SK-N-SH (cell line): ENCODE measurements around the gene FRMD7. TPM values are rescaled to one million over a fixed set of nuclear protein-coding genes. Genes with fewer than 3 reads are reported as not detected.

Experiments
- CTCF ChIA-PET: fragments of 300-600, 350-600 bp; formaldehyde crosslinking; extraction: SDS; loops from one replicate; lab custom pipeline; 2021; lab: Yijun Ruan, JAX
- POLR2A ChIA-PET: fragments of 350-600 bp; sonication (Branson Sonifier 250); formaldehyde crosslinking; extraction: SDS; loops from one replicate; lab custom pipeline; 2020; ENCODE audit warnings: antibody characterized with exemption, inconsistent platforms; lab: Yijun Ruan, JAX
- DNase-seq: peaks from one replicate; pipeline ENCODE4 v3.0.0; 2012
- H2AFZ ChIP-seq: fragments of 200-600 bp; sonication (generic); 2 replicates; pipeline ENCODE4 v1.8.1; 2016; ENCODE audit warnings: antibody characterized with exemption, mild to moderate bottlenecking, low read depth
- H3F3A ChIP-seq: fragments of 200-600 bp; sonication (generic); replicated peaks from 2 replicates; pipeline ENCODE3; 2016; ENCODE audit warnings: antibody characterized with exemption, mild to moderate bottlenecking; ENCODE audit not compliant: insufficient read depth
- H3K27ac ChIP-seq, 2 experiments: fragments of 200-500 bp in 1 of 2; fragments of 200-600 bp in 1 of 2; sonication (Bioruptor generic) in 1 of 2; sonication (generic), shearing (Covaris generic) in 1 of 2; 2 replicates each; pipeline versions ENCODE4 v1.5.1 to v1.6.1; 2014 to 2016; ENCODE audit warnings: low read depth in 2 of 2, inconsistent platforms in 1 of 2, low read length in 1 of 2, mild to moderate bottlenecking in 1 of 2, mixed read lengths in 1 of 2
- H3K27me3 ChIP-seq: fragments of 200-600 bp; sonication (generic), shearing (Covaris generic); 2 replicates; pipeline ENCODE4 v1.6.1; 2016; ENCODE audit warnings: mixed run types; ENCODE audit not compliant: insufficient read depth
- H3K36me3 ChIP-seq, 2 experiments: fragments of 200-500 bp in 1 of 2; fragments of 200-600 bp in 1 of 2; sonication (Bioruptor generic) in 1 of 2; sonication (generic) in 1 of 2; replicated peaks in 1 of 2; 2 replicates each; pipeline versions ENCODE3 to v1.5.1; 2014 to 2016; ENCODE audit warnings: low read length in 1 of 2, mild to moderate bottlenecking in 1 of 2; ENCODE audit not compliant: insufficient read depth in 2 of 2, control insufficient read depth in 1 of 2
- H3K4me1 ChIP-seq, 2 experiments: fragments of 200-500 bp in 1 of 2; fragments of 200-600 bp in 1 of 2; sonication (Bioruptor generic) in 1 of 2; sonication (generic), shearing (Covaris generic) in 1 of 2; 2 replicates each; pipeline versions ENCODE4 v1.5.1 to v1.6.1; 2014 to 2016; ENCODE audit warnings: low read depth in 1 of 2, low read length in 1 of 2, mixed run types in 1 of 2; ENCODE audit not compliant: insufficient read depth in 2 of 2, control insufficient read depth in 1 of 2
- H3K4me2 ChIP-seq: fragments of 200-600 bp; sonication (generic), shearing (Covaris generic); 2 replicates; pipeline ENCODE4 v1.6.1; 2017; ENCODE audit warnings: mixed run types
- H3K4me3 ChIP-seq, 2 experiments: fragments of 200-500 bp in 1 of 2; fragments of 200-600 bp in 1 of 2; sonication (Bioruptor generic) in 1 of 2; sonication (generic), shearing (Covaris generic) in 1 of 2; 2 replicates each; pipeline versions ENCODE4 v1.5.1 to v1.8.1; 2014 to 2016; ENCODE audit warnings: low read depth in 2 of 2, inconsistent platforms in 1 of 2, low read length in 1 of 2, mild to moderate bottlenecking in 1 of 2, mixed read lengths in 1 of 2, moderate library complexity in 1 of 2
- H3K79me2 ChIP-seq: fragments of 200-600 bp; sonication (generic); 2 replicates; pipeline ENCODE4 v1.8.1; 2017; ENCODE audit warnings: mild to moderate bottlenecking; ENCODE audit not compliant: insufficient read depth
- H3K9ac ChIP-seq: fragments of 200-600 bp; sonication (generic); 2 replicates; pipeline ENCODE4 v1.6.1; 2017; ENCODE audit warnings: mixed run types
- H3K9me2 ChIP-seq: fragments of 200-600 bp; sonication (generic); 2 replicates; pipeline ENCODE4 v1.6.1; 2017; ENCODE audit warnings: mixed run types
- H3K9me3 ChIP-seq: fragments of 200-600 bp; sonication (generic); 2 replicates; pipeline ENCODE4 v1.6.1; 2017; ENCODE audit warnings: mixed run types, mild to moderate bottlenecking, moderate library complexity
- H4K20me1 ChIP-seq: fragments of 200-600 bp; sonication (generic); 2 replicates; pipeline ENCODE4 v1.6.1; 2017; ENCODE audit warnings: mild to moderate bottlenecking, mixed run types; ENCODE audit not compliant: insufficient read depth
- EP300 ChIP-seq, 2 experiments: IDR thresholded peaks; 2 replicates each; pipeline versions ENCODE4 v1.4.0 to v1.6.1; 2012; ENCODE audit warnings: borderline replicate concordance in 1 of 2, low read depth in 1 of 2, low read length in 1 of 2
- GATA2 ChIP-seq: sonication (generic); formaldehyde crosslinking; IDR thresholded peaks from 2 replicates; pipeline ENCODE4 v1.5.0; 2020; ENCODE audit warnings: mild to moderate bottlenecking, missing genetic modification reagents
- MEF2A ChIP-seq: IDR thresholded peaks from 2 replicates; pipeline ENCODE4 v1.4.0; 2012; ENCODE audit warnings: low read depth, borderline replicate concordance
- MXI1 ChIP-seq: IDR thresholded peaks from 2 replicates; pipeline ENCODE4 v1.6.1; 2012; ENCODE audit warnings: mild to moderate bottlenecking, low read depth, low read length, improper control_type of control experiment
- NFIC ChIP-seq: IDR thresholded peaks from 2 replicates; pipeline ENCODE4 v1.4.0; 2012; ENCODE audit warnings: borderline replicate concordance
- NRF1 ChIP-seq: IDR thresholded peaks from 2 replicates; pipeline ENCODE4 v1.6.1; 2012; ENCODE audit warnings: low read depth, mild to moderate bottlenecking, low read length
- POLR2AphosphoS5 ChIP-seq: IDR thresholded peaks from 2 replicates; pipeline ENCODE4 v1.6.1; 2012; ENCODE audit warnings: low read depth, low read length
- RAD21 ChIP-seq: IDR thresholded peaks from 2 replicates; pipeline ENCODE4 v1.6.1; 2012; ENCODE audit warnings: mild to moderate bottlenecking, low read length
- RFX5 ChIP-seq: IDR thresholded peaks from 2 replicates; pipeline ENCODE4 v1.6.1; 2012; ENCODE audit warnings: mild to moderate bottlenecking, improper control_type of control experiment, low read length
- RXRA ChIP-seq: IDR thresholded peaks from 2 replicates; pipeline ENCODE4 v1.4.0; 2012; ENCODE audit warnings: low read depth, mild to moderate bottlenecking, borderline replicate concordance
- TCF12 ChIP-seq: IDR thresholded peaks from 2 replicates; pipeline ENCODE4 v1.4.0; 2012
- TEAD4 ChIP-seq: IDR thresholded peaks from 2 replicates; pipeline ENCODE4 v1.4.0; 2012; ENCODE audit warnings: mild to moderate bottlenecking, borderline replicate concordance; ENCODE audit not compliant: insufficient read depth
- USF2 ChIP-seq: fragments of 150-350 bp; IDR thresholded peaks from 2 replicates; pipeline ENCODE4 v1.6.1; 2017; ENCODE audit warnings: antibody characterized with exemption, low read length, low read depth, borderline replicate concordance
- YY1 ChIP-seq: IDR thresholded peaks from 2 replicates; pipeline ENCODE4 v1.4.0; 2012; ENCODE audit warnings: low read depth, mild to moderate bottlenecking
- WGBS: methylation state at CpG from one replicate; pipeline ENCODE4 v1.1.6; 2017; ENCODE audit warnings: low lambda C conversion rate; 5-methylcytosine and 5-hydroxymethylcytosine counted together
- polyA plus RNA-seq, 3 experiments: library from polyadenylated mRNA; depleted of rRNA; stranded (reverse); fragments of >200 nt; gene quantifications; 2 replicates each; pipeline ENCODE4 v1.2.3, GENCODE V29; 2012
- TF ChIP-seq, protein P1 (sequence below): IDR thresholded peaks from 2 replicates; pipeline ENCODE4 v1.4.0; 2012; ENCODE audit warnings: low read depth, borderline replicate concordance
- TF ChIP-seq, protein P2 (sequence below): IDR thresholded peaks from 2 replicates; pipeline ENCODE4 v1.4.0; 2012; ENCODE audit warnings: low read depth

The FRMD7 gene
- polyA plus RNA-seq, 1 of the 3 experiments (the other 2 are of a cell fraction), result not detected

DNA sequence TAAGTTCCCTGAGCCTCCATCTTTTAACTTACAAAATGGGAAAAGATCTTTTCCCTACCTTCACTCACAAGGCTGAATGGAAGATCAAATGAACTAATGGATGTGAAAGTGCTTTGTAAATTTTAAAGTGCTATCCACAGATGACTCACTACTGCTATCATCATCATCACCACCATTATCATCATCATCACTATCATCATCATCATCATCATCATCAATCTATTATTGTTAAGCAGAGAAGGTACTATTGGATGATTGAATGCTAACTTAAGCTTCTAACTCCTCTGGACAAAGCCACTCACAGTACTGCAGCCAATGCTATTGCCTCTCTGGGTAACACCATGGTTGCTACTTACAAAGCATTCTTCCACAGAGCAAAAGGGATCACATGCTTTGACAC is 1.9 kb downstream of the FRMD7 start:
- Histone ChIP-seq H3F3A (no peaks in the 10 kb centered on the region), H3K4me2 (no peak overlapping the region), H3K4me3 (no peak overlapping the region), H3K79me2 (no peaks in the 10 kb centered on the region), H4K20me1 (no peaks in the 10 kb centered on the region), H3K4me1 (peaks cover 0 to 2% of the 10 kb centered on the region in 2 experiments; a peak in 1 of 4 replicates), H3K9me2 (no peaks in the 10 kb centered on the region), H3K27me3 (peaks cover 8% of the 10 kb centered on the region; the same call in 1 of the 2 replicates), H3K36me3 (no peaks in the 10 kb centered on the region), H2AFZ (no peak overlapping the region), H3K9me3 (no peaks in the 10 kb centered on the region), H3K9ac (no peak overlapping the region), H3K27ac (no peak overlapping the region)
- TF ChIP-seq, protein P1, sequence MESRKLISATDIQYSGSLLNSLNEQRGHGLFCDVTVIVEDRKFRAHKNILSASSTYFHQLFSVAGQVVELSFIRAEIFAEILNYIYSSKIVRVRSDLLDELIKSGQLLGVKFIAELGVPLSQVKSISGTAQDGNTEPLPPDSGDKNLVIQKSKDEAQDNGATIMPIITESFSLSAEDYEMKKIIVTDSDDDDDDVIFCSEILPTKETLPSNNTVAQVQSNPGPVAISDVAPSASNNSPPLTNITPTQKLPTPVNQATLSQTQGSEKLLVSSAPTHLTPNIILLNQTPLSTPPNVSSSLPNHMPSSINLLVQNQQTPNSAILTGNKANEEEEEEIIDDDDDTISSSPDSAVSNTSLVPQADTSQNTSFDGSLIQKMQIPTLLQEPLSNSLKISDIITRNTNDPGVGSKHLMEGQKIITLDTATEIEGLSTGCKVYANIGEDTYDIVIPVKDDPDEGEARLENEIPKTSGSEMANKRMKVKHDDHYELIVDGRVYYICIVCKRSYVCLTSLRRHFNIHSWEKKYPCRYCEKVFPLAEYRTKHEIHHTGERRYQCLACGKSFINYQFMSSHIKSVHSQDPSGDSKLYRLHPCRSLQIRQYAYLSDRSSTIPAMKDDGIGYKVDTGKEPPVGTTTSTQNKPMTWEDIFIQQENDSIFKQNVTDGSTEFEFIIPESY, result no peak
- TF ChIP-seq MXI1, result no peak
- DNase-seq, result no peak
- ChIA-PET CTCF (interaction anchor here (0.7 kb wide), 1 partner anchor 33 kb away, joined by 3 read pairs; no protein-coding TSS in a partner anchor), POLR2A (no interaction called here)

DNA sequence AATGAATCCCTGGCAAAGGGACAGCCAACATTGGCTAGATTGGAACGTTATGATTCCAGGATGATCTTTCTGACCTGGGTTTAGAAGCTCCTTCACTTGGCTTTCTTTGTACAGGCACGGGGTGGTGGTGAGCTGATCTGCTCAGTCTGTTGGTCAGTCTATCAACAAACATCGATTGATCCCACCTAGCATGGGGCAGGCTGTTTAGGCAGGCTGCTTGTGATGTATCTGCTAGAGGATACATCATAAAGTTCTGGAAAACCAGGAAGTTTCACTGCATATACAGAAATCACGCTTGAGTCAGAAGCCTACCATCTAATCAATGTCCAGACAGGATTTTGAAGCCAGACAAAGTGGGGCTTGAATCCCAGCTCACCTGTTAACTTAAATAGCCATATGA is 6.9 kb downstream of the FRMD7 start:
- Histone ChIP-seq H3K27ac (no peak overlapping the region), H3K79me2 (no peaks in the 10 kb centered on the region), H4K20me1 (no peaks in the 10 kb centered on the region), H3K4me2 (no peak overlapping the region), H2AFZ (no peak overlapping the region), H3K4me1 (no peaks in the 10 kb centered on the region; a peak in 1 of 4 replicates), H3F3A (no peaks in the 10 kb centered on the region), H3K9me3 (no peaks in the 10 kb centered on the region), H3K9me2 (no peaks in the 10 kb centered on the region), H3K36me3 (no peaks in the 10 kb centered on the region), H3K27me3 (peaks cover 10% of the 10 kb centered on the region; the same call in 1 of the 2 replicates), H3K4me3 (no peak overlapping the region), H3K9ac (no peak overlapping the region)
- TF ChIP-seq RFX5 (no peak), MXI1 (no peak), RAD21 (no peak)
- ChIA-PET POLR2A (no interaction called here), CTCF (interaction anchor here (1.1 kb wide), 1 partner anchor 29 kb away, joined by 4 read pairs; no protein-coding TSS in a partner anchor)
- WGBS, result 30% methylated on average over 4 of the region's 4 CpGs
- no peak for DNase-seq

- Histone ChIP-seq H3K79me2 (no peaks in the 10 kb centered on the region), H2AFZ (no peak overlapping the region), H3K9me2 (no peaks in the 10 kb centered on the region), H3K4me2 (no peak overlapping the region), H3K9me3 (no peaks in the 10 kb centered on the region), H3K4me1 (no peaks in the 10 kb centered on the region; a peak in 1 of 4 replicates), H3K9ac (no peak overlapping the region), H3K36me3 (no peaks in the 10 kb centered on the region), H3K27ac (no peak overlapping the region), H4K20me1 (no peaks in the 10 kb centered on the region), H3K4me3 (no peak overlapping the region), H3F3A (no peaks in the 10 kb centered on the region), H3K27me3 (peaks cover 12% of the 10 kb centered on the region; the same call in 1 of the 2 replicates)
- WGBS, result 42% methylated on average over 11 of the region's 12 CpGs
- TF ChIP-seq RAD21, result no peak
- TF ChIP-seq GATA2 (CRISPR knock-in tag), result no peak
- no peak for TF ChIP-seq YY1
- TF ChIP-seq RFX5, result no peak
- no peak for TF ChIP-seq POLR2AphosphoS5
- no peak for TF ChIP-seq NRF1
- TF ChIP-seq EP300 (IDR thresholded peaks at IDR 0.05; ENCODE audit: borderline replicate concordance in 1 of 2, low read depth in 1 of 2, low read length in 1 of 2), result no peak
- TF ChIP-seq TEAD4, result no peak
- TF ChIP-seq MXI1, result no peak
- no peak for TF ChIP-seq TCF12
- TF ChIP-seq NFIC, result no peak
- TF ChIP-seq, protein P2, sequence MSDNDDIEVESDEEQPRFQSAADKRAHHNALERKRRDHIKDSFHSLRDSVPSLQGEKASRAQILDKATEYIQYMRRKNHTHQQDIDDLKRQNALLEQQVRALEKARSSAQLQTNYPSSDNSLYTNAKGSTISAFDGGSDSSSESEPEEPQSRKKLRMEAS, result no peak
- no peak for TF ChIP-seq MEF2A
- TF ChIP-seq RXRA, result no peak
- no peak for TF ChIP-seq USF2
- ChIA-PET POLR2A (no interaction called here), CTCF (interaction anchor here (0.6 kb wide), 1 partner anchor 90 kb away, joined by 3 read pairs; no protein-coding TSS in a partner anchor)
- DNase-seq, result no peak
Measured at GRCh38 chrX:132119821-132120515, 7.9 kb downstream of the FRMD7 start.
